Activated CD4-positive, CD25-positive, alpha-beta regulatory T cell treated with anti-CD3 and anti-CD28 coated beads, Interleukin-2, amount 50 U/mL, for 16 hours (primary cell): ENCODE results near the gene KCNIP3.

ENCODE experiments used
- DNase-seq: peaks from one replicate; pipeline ENCODE4 v3.0.0-alpha.2; 2020; ENCODE audit warnings: low read depth, low spot score

Gene KCNIP3

DNA sequence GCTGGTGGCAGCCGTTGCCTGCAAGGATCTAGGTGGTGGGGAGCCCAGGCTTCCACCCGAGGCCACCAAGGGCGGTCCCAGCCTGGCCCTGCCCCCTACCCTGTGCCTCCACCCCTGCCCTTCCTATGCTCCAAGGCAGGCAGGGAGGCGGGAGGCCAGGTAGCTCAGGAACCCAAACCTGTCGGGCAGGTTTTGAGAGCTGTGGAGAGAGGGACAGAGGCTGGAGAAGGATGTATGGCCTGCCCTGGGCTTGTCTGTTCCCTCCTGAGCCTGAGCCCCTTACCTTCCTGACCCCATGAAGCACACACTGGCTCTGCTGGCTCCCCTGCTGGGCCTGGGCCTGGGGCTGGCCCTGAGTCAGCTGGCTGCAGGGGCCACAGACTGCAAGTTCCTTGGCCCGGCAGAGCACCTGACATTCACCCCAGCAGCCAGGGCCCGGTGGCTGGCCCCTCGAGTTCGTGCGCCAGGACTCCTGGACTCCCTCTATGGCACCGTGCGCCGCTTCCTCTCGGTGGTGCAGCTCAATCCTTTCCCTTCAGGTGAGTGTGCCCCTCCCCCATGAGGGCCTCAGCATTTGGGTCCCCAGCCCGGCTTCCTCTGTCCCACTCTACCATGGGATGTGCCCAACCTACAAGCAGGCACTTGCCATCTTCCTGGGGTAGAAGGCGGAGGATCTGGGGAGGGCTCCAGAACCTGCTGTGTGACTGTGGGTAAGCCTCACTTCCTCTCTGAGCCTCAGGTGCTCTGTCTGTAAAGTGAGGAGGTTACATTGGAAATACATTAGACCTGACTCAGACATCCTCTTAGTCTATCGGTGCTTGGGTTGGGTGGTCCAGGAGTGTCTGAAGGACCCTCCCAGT lies 22.6 kb upstream of the KCNIP3 start, which contains the start of gene PROM2:
TSS of gene PROM2 (plus strand) at position 159 of the 860 bp plus-strand sequence. CDS start at position 296, 137 bp downstream.
- no peak for DNase-seq

DNA sequence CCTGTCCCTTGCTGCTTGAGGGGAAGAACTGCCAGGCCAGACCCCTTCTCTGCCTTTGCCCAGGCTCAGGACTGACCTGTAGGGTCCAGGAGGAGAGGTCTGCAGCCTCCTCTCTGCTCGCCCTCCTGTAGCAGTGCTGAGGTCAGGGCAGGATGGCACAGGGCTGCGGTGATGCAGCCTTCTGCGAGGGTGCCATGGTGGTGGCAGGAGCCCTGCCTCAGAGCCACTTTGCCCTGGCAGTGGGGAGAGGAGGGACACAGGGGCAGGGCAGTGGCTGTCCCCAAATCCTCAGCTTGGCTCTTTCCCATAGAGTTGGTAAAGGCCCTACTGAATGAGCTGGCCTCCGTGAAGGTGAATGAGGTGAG lies 22.0 kb upstream of the KCNIP3 start:
- DNase-seq, result no peak

DNA sequence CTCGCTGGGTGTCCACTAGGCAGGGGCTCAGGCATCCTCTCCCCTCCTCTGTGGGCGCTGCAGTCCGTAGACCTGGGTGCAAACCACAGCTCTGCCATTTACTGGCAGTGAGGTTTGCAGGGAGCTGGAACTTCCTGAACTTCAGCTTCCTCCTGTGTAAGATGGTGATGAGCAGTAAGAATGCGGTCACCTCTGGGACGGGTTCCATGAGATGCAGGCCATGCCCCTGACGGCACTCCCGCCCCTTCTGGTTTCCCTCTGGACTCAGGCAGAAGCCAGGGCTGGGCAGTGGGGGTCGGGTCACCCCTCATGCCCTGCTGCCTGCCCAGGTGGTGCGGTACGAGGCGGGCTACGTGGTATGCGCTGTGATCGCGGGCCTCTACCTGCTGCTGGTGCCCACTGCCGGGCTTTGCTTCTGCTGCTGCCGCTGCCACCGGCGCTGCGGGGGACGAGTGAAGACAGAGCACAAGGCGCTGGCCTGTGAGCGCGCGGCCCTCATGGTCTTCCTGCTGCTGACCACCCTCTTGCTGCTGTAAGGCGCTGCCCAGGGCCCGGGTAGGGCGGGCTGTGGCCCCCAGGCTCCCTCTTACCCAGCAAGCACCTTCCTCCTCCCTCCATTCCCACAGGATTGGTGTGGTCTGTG lies 21.4 kb upstream of the KCNIP3 start:
- DNase-seq, result no peak

DNA sequence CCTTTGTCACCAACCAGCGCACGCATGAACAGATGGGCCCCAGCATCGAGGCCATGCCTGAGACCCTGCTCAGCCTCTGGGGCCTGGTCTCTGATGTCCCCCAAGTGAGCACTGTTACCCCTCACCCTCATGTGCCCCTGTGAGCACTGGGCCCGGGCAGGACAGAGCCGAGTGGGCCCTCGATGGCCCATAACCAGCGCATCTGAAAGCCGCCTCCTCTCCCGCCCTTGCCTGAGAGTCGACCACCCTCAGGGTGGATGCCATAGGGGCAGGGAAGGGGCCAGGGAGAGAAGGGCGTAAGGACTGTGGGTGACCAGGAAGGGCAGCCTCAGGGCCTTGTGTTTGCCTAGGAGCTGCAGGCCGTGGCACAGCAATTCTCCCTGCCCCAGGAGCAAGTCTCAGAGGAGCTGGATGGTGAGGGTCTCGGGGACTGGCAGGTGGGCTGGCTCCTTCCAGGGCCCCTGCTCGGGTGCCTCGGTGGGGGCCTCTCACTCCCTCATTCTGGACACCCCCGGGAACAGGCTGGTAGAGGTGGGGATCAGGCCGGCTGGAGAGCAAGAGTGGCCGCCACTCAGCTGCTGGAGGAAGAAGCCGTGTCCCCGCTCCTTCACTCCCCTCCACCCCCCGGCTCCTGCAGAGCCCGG lies 20.8 kb upstream of the KCNIP3 start:
- DNase-seq, result no peak

DNA sequence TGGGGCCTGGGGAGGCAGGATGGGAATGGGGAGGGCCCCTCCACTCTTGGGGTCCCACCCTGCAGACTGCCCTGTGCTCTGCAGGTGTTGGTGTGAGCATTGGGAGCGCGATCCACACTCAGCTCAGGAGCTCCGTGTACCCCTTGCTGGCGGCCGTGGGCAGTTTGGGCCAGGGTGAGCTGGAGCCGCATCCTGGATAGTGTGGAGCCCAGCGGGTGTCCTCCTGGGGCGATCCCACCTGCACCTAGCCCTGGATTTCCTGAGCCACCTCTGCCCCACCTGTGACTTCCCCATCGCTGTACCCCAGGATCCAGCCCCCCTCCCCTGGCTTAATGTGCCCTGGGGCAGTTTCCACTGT lies 20.3 kb upstream of the KCNIP3 start:
- DNase-seq, result no peak

DNA sequence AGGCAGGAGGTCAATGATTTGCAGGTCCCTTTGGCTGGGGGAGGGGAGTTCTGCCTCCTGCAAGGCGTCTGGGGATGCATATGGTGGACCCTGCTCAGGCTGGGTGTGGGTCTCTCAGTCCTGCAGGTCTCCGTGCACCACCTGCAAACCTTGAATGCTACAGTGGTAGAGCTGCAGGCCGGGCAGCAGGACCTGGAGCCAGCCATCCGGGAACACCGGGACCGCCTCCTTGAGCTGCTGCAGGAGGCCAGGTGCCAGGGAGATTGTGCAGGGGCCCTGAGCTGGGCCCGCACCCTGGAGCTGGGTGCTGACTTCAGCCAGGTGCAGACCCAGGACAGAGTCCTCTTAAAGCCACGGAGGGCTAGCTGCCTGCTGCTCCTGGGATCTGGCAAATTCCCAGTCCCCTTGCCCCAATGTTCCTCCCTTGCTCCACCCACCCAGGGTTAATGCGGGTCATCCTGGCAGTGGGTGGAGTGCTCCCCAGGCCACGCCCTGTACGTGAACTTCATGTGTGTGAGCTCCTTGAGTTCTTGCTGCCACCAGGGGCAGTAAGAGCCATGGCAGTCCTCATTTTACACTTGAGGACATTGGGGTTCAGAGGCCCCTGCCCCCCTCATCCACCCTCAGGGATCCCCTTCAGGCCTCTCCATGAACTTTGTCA lies 19.8 kb upstream of the KCNIP3 start:
- no peak for DNase-seq

DNA sequence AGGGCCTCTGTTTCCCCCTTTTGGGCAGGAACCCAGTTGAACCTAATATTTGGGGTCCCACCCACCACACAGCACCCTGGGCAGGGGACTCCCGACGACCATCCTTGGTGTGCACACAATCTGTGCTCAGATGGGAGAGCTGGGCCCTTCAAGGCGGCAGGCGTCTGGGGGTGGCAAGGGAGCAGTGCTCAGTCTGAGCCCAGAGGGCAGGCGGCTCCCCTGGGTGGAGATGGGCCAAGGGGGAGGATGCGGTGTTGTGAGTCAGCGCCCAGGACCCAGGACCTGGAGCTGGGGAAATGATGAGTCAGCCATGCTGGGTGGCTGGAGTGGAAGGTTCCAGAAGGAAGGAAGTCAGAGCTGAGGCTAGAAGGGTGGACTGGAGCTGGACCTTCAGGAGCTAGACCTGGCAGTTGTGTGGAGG lies 19.1 kb upstream of the KCNIP3 start:
- no peak for DNase-seq

DNA sequence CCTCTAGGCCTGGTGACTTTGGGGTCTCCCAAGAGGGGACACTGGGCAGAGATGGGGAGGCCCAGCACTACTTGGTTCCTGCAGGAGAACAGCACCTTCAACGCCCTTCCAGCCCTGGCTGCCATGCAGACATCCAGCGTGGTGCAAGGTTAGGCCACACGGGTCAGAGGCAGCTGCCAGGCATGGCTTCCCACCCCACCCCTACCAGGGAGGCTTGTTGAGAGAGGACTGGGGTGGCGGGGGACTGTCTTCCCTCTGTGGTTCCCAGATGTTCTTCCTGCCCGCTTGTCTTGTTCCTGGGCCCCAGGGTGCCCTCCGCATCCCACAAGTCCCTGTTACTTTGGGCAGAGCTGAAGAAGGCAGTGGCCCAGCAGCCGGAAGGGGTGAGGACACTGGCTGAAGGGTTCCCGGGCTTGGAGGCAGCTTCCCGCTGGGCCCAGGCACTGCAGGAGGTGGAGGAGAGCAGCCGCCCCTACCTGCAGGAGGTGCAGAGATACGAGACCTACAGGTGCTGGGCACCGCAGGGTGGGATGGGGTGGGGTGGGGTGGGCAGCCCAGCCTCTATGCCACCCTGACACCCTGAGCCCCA lies 18.4 kb upstream of the KCNIP3 start:
- no peak for DNase-seq

DNA sequence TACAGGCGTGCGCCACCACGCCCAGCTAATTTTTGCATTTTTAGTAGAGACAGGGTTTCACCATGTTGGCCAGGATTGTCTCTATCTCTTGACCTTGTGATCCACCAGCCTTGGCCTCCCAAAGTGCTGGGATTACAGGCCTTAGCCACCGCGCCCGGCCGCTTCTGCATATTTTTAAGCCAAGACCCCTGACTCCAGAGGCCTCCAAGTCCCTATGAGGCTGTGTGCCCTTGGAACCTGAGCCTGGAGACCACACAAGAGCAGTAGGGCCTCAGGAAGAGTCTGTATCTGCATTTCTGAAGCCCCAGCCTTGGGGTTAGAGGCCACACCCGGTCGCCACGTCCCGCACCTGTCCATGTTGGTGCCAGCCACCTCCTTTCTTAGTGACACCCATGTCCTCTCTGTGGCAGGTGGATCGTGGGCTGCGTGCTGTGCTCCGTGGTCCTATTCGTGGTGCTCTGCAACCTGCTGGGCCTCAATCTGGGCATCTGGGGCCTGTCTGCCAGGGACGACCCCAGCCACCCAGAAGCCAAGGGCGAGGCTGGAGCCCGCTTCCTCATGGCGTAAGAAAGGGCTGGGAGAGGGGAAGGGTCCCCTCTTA lies 17.6 kb upstream of the KCNIP3 start:
- DNase-seq, result no peak

DNA sequence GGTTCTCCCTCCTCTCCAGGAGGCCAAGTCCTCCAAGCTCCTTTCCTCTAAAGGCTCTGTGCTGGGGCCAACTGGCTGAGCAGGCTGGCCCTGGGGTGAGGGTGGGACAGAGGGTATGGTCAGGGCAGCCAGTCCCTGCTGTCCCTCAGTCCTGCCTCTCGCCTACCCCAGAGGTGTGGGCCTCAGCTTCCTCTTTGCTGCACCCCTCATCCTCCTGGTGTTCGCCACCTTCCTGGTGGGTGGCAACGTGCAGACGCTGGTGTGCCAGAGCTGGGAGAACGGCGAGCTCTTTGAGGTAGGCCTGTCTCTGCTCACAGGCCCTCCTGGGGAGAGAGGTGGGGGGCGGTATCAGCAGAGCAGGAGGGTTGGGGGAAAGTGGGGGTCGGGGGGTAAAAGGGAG lies 16.1 kb upstream of the KCNIP3 start:
- DNase-seq, result no peak

DNA sequence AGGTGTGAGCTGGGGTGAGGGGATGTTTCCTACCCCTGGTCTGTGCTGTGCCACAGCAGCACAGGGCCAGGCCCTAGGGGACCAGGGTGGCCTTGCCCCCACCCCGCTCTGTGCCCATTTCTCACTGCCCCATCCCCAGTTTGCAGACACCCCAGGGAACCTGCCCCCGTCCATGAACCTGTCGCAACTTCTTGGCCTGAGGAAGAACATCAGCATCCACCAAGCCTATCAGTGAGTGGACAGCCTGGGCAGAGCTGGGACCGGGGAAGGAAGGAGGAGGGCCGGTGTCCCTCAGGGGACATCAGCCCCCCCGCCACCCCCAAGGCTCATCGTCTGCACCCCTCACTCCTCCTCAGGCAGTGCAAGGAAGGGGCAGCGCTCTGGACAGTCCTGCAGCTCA lies 15.4 kb upstream of the KCNIP3 start:
- DNase-seq, result no peak

DNA sequence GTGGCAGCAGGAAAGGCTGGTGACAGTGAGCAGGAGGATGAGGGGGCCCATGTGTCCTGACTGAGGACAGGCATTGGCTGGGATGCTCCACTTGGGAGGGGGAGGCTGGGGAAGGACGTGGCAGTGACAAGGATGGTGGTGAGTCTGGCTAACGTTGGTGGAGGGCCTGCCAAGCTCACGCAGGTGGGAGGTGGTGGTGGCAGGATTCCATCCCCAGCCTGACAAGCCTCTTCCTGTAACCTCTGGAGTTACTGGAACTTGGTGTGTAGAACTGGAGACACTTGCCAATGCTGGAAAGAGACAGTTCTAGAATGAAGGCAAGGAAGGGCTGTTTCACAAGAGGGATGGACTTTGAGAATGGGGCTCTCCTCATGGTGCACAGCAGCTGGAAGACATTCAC lies 14.7 kb upstream of the KCNIP3 start:
- DNase-seq, result no peak

DNA sequence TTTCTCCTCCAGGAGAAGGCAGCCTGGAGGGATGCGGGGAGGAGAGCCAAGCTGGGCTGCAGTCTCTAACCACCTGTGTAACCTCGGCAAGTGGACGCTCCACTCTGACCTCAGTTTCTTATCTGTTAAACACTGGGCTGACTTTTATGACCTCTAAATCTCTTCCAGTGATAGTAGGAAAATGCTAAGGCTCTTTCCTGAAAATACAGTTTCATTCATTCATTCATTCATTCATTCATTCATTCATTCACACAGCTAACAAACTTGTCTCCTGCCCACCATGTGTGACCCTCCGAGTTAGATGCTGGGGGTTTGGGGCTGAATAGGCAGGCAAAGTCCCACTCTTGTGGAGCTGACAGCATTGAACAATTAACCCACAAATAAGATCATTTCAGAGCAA lies 13.6 kb upstream of the KCNIP3 start:
- no peak for DNase-seq

DNA sequence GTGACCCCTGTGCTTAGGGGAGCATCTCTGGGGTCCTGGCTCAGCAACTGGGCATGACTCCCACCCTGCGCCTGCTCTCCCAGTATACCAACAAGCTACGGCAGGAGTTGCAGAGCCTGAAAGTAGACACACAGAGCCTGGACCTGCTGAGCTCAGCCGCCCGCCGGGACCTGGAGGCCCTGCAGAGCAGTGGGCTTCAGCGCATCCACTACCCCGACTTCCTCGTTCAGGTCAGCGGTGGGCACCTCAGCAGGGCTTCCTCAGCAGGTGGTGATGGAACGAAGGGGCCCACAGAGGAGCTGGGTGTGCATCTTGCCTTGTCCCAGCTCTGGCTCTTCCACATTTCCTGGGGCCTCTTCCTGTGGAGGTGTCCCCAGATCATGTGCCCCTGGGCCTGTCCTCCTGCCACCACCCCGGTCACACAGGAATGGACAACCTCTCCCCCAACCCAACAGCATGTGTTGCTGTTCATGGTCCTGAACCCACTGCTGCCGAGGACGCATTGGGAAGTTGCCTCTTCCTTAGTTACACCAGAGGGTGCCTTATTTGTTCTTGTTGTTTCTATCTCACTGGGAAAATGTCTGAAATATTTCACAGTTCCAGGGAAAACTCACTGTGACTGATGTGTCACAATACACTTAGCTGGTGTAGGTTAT lies 12.1 kb upstream of the KCNIP3 start:
- no peak for DNase-seq

DNA sequence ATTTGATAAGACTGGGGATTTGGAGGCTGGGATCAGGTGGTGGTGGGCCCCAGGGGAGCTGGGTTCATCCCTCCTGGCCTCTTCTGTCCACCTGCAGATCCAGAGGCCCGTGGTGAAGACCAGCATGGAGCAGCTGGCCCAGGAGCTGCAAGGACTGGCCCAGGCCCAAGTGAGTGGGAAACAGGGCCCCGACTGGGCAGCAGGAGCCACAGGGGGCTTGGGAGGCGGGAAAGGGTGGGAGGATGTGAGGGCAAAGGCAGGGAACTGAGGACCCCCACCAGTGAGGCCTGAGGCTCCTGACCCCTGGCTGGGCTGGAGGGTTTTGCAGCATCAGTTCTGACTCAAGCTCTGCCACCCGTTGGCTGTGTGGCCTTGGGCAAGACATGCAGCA lies 11.6 kb upstream of the KCNIP3 start:
- no peak for DNase-seq

DNA sequence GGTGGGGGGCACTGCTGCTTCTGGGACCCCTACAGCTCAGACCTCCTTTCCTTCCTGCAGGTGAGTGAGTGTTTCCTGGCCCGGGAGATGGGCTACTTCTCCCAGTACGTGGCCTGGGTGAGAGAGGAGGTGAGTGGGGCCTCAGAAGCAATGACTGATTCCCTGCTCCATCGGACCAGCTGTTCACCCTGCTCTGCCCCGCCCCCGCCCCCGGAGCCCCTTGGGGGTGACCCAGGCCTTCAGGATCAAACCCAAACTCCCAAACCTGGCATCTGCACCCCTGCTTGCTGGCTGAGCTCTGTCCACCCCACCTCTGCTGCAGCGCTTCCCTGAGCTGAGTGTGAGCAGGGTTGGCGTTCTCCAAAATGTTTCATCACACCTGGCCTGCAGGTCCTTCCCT lies 9.8 kb upstream of the KCNIP3 start:
- DNase-seq, result no peak

DNA sequence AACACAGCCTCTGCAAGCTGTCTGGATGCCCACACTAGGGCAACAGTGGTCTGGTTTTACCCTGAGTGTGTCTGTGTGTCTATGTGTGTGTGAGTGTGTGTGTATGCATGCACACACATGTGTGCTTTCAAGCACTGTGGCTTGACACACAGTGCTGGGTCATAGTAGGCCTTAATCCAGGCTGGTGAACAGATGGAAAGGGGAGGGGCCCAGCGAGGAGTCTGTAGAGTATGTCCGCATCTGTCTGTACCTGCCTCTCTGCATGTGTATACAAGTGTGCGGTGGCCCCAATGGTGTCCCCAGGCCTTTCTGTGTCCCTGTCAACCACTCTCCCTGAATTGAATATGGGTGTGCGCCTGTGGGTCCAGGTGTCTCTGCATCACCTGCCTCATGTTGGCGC lies 9.3 kb upstream of the KCNIP3 start:
- DNase-seq, result no peak

DNA sequence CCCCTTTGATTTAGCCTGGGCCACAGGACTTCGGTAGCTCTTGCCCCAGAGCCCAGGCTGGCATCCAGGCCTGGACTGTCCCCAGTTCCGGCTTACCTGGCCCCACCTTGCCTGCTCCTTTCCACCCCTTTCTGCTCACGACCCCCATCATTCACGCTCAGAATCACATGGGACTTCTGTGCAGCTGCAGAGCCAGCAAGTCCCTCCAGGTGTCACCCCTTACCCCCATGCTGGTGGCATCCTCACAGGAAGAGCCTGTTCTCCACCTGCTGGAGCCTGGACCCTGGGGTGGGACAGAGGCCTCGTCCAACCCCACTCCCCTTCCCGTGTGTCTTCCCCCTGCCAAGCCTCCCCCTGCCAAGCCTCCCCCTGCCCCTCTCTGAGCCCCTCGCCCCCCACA lies 7.9 kb upstream of the KCNIP3 start:
- DNase-seq, result no peak

DNA sequence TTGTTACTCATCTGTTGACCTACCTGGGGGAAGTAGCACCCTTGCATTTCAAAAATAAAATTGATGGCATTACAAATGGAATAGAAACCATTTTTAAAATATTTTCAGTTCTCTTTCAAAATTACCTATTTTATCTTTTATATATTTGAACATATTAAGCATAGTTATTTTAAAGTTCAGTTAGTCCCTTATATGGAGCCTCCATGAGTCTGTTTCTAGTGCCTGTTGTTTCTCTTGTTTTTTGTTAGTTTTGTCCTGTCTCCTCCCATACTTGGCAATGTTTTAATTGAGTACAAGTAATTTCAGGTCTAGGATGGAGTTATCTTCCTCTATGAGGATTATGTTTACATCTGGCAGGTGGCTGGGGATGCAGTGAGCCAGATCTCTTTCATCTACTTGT lies 5.9 kb upstream of the KCNIP3 start:
- no peak for DNase-seq

DNA sequence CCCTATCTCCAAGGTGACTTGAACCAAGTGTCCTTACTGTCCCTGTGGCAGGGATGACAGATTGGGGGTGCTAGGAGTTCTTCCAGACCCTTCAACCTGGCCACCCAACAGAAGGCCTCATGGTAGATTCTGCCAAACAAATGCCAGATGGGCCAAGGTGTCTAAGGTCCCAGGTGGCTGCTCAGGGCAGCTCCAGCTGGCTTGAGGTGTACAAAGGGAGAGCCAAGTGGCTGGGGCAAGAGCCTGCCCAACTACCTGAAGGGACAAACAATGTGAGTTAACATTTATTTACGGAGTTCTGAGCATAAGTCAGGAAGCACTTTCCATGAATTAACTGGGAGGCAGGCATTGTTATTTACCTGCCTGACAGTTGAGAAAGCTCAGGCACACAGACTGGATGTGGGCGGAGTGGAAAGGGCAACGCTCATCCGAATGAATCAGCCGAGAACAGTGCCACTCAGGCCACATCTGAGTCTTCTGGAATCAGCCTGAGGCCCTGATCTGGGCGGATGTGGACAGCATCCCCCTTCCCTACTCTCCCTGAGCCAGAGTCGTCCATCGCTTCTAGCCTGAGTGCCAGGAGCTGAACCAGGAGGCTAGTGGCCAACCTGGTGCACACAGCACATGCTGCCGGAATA lies 4.4 kb upstream of the KCNIP3 start:
- DNase-seq, result no peak
